ENCODE data around the gene MUCL3. TPM values are rescaled to one million over a fixed set of nuclear protein-coding genes. Genes with fewer than 3 reads are reported as not detected.

MUCL3 gene
- total RNA-seq (ENCODE audit: low replicate concordance): 0.31 and 3.5 TPM in 2 replicates
- long read RNA-seq: 0 reads

GRCh38 chr6:30940361-30940986 lies at the start of gene MUCL3:
MUCL3 (plus strand) TSS chr6:30940973; CDS start chr6:30941000, 27 bp downstream.
- peaks cover 19% of the 10 kb centered on the region for H3K4me1 Mint-ChIP-seq (ENCODE audit: unreplicated experiment)
- TF ChIP-seq CTCF (conservative IDR thresholded peaks at IDR 0.05): no peak
- DNase-seq (ENCODE audit: extremely low spot score, unreplicated experiment): no peak
- peaks cover 15% of the 10 kb centered on the region for H3K27me3 Mint-ChIP-seq
- H3K27ac Mint-ChIP-seq: peak within 1 kb of the TSS; percentile 29
- no peak within 1 kb of the TSS for H3K4me3 Mint-ChIP-seq
- H3K9me3 Mint-ChIP-seq: peaks cover 5% of the 10 kb centered on the region
- H3K36me3 Mint-ChIP-seq: no peaks in the 10 kb centered on the region

GRCh38 chr6:30891450-30891723 lies 49.4 kb upstream of the MUCL3 start:
- no peak for DNase-seq (ENCODE audit: extremely low spot score, unreplicated experiment)
- H3K9me3 Mint-ChIP-seq: no peaks in the 10 kb centered on the region
- no peak for TF ChIP-seq CTCF (conservative IDR thresholded peaks at IDR 0.05)
- H3K27me3 Mint-ChIP-seq: no peaks in the 10 kb centered on the region
- H3K4me3 Mint-ChIP-seq: no peak overlapping the region
- no peak overlapping the region for H3K27ac Mint-ChIP-seq
- peaks cover 30% of the 10 kb centered on the region for H3K4me1 Mint-ChIP-seq (ENCODE audit: unreplicated experiment)
- peaks cover 25% of the 10 kb centered on the region for H3K36me3 Mint-ChIP-seq

GRCh38 chr6:30891816-30892538 lies 48.8 kb upstream of the MUCL3 start:
- Mint-ChIP-seq H3K4me1 (ENCODE audit: unreplicated experiment) (peaks cover 24% of the 10 kb centered on the region), H3K27ac (no peak overlapping the region), H3K27me3 (no peaks in the 10 kb centered on the region), H3K36me3 (peaks cover 25% of the 10 kb centered on the region), H3K9me3 (no peaks in the 10 kb centered on the region), H3K4me3 (no peak overlapping the region)
- no peak for TF ChIP-seq CTCF (conservative IDR thresholded peaks at IDR 0.05)
- no peak for DNase-seq (ENCODE audit: extremely low spot score, unreplicated experiment)

- no peak for DNase-seq (ENCODE audit: extremely low spot score, unreplicated experiment)
- peaks cover 25% of the 10 kb centered on the region for H3K36me3 Mint-ChIP-seq
- no peaks in the 10 kb centered on the region for H3K27me3 Mint-ChIP-seq
- H3K4me3 Mint-ChIP-seq: no peak overlapping the region
- H3K27ac Mint-ChIP-seq: peak overlapping the region; percentile 34
- peaks cover 20% of the 10 kb centered on the region for H3K4me1 Mint-ChIP-seq (ENCODE audit: unreplicated experiment)
- peak; percentile 61 for TF ChIP-seq CTCF (conservative IDR thresholded peaks at IDR 0.05)
- no peaks in the 10 kb centered on the region for H3K9me3 Mint-ChIP-seq
Observed at GRCh38 chr6:30893001-30893591, 47.7 kb upstream of the MUCL3 start.

- no peak for TF ChIP-seq CTCF (conservative IDR thresholded peaks at IDR 0.05)
- Mint-ChIP-seq H3K4me1 (ENCODE audit: unreplicated experiment) (peaks cover 16% of the 10 kb centered on the region), H3K27me3 (no peaks in the 10 kb centered on the region), H3K36me3 (peaks cover 25% of the 10 kb centered on the region), H3K9me3 (no peaks in the 10 kb centered on the region), H3K27ac (no peak overlapping the region), H3K4me3 (no peak overlapping the region)
- DNase-seq (ENCODE audit: extremely low spot score, unreplicated experiment): no peak
Observed at GRCh38 chr6:30893666-30894065, 47.1 kb upstream of the MUCL3 start.
